ENCODE results near the gene PKNOX2.

DNA sequence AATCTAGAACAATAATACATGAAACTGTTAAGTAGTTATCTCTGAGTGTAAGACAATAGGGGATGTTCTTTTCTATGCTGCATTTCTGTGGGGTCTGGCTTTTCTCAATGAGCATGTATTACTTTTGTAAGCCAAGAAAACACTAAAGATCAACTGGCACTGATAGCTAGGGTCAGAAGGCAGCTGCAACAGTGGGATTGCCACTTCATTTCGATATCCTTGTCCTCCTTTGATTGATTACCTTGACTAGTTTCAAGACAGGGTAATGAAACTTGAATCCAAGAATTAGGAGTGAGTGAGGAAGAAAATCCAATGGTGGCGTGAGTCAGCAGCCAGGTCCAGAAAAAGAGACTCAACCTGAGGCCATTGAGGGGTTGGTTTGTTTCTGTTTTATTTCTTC, 285.0 kb downstream of the PKNOX2 start:
- TF ChIP-seq, protein P1, sequence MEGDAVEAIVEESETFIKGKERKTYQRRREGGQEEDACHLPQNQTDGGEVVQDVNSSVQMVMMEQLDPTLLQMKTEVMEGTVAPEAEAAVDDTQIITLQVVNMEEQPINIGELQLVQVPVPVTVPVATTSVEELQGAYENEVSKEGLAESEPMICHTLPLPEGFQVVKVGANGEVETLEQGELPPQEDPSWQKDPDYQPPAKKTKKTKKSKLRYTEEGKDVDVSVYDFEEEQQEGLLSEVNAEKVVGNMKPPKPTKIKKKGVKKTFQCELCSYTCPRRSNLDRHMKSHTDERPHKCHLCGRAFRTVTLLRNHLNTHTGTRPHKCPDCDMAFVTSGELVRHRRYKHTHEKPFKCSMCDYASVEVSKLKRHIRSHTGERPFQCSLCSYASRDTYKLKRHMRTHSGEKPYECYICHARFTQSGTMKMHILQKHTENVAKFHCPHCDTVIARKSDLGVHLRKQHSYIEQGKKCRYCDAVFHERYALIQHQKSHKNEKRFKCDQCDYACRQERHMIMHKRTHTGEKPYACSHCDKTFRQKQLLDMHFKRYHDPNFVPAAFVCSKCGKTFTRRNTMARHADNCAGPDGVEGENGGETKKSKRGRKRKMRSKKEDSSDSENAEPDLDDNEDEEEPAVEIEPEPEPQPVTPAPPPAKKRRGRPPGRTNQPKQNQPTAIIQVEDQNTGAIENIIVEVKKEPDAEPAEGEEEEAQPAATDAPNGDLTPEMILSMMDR (IDR thresholded peaks at IDR 0.05) = no peak
- TF ChIP-seq POLR2AphosphoS5 (IDR thresholded peaks at IDR 0.05) (no peak), POLR2A (IDR thresholded peaks at IDR 0.05) (no peak)

Measured in suprapubic skin (tissue), 4 donors.